ENCODE measurements around the gene SMAD3.

SMAD3 gene

GRCh38 chr15:67036775-67037555 is 28.4 kb upstream of the SMAD3 start:
- no peak for DNase-seq (ENCODE audit: low read depth)

- no peak for DNase-seq (ENCODE audit: low read depth)
Observed at GRCh38 chr15:67037694-67038093, 27.7 kb upstream of the SMAD3 start.

- no peak for DNase-seq (ENCODE audit: low read depth)
Observed at GRCh38 chr15:67038736-67039135, 26.7 kb upstream of the SMAD3 start.

GRCh38 chr15:67039384-67040075 is 25.9 kb upstream of the SMAD3 start:
- DNase-seq (ENCODE audit: low read depth) = no peak

GRCh38 chr15:67040277-67040676 is 25.1 kb upstream of the SMAD3 start:
- no peak for DNase-seq (ENCODE audit: low read depth)

- DNase-seq (ENCODE audit: low read depth) = no peak
Observed at GRCh38 chr15:67042551-67043142, 22.8 kb upstream of the SMAD3 start.

- DNase-seq (ENCODE audit: low read depth) = no peak
Observed at GRCh38 chr15:67043939-67044771, 21.2 kb upstream of the SMAD3 start.

GRCh38 chr15:67047149-67047661 is 18.2 kb upstream of the SMAD3 start:
- DNase-seq (ENCODE audit: low read depth) = no peak

GRCh38 chr15:67048281-67049279 is 16.8 kb upstream of the SMAD3 start:
- no peak for DNase-seq (ENCODE audit: low read depth)

GRCh38 chr15:67049351-67050044 is 15.9 kb upstream of the SMAD3 start:
- DNase-seq (ENCODE audit: low read depth) = no peak

- no peak for DNase-seq (ENCODE audit: low read depth)
Observed at GRCh38 chr15:67050062-67050461, 15.3 kb upstream of the SMAD3 start.

- no peak for DNase-seq (ENCODE audit: low read depth)
Observed at GRCh38 chr15:67050522-67051087, 14.8 kb upstream of the SMAD3 start.

GRCh38 chr15:67051088-67052045 is 14.0 kb upstream of the SMAD3 start:
- no peak for DNase-seq (ENCODE audit: low read depth)

GRCh38 chr15:67054676-67055075 is 10.7 kb upstream of the SMAD3 start:
- DNase-seq (ENCODE audit: low read depth) = no peak

- no peak for DNase-seq (ENCODE audit: low read depth)
Observed at GRCh38 chr15:67059127-67059553, 6.3 kb upstream of the SMAD3 start.

GRCh38 chr15:67061811-67062368 is 3.5 kb upstream of the SMAD3 start:
- no peak for DNase-seq (ENCODE audit: low read depth)

GRCh38 chr15:67062369-67062985 is 2.9 kb upstream of the SMAD3 start:
- DNase-seq (ENCODE audit: low read depth) = no peak

Data from activated T-cell treated with anti-CD3 and anti-CD28 coated beads for 24 hours (primary cell).